Heart left ventricle (tissue), 13 donors: ENCODE results near the gene ADIRF.

Experiments used
- CTCF ChIP-seq, 12 donors: fragments of 200-600 bp; sonication (generic) in 4 of 12; IDR thresholded peaks; one replicate each; pipeline versions ENCODE4 v1.5.0 to v1.8.0; 2018 to 2022; ENCODE audit warnings: antibody characterized with exemption in 12 of 12, mild to moderate bottlenecking in 5 of 12
- POLR2A ChIP-seq, 2 donors: fragments of 450-650 bp; IDR thresholded peaks; one replicate each; pipeline ENCODE4 v1.6.1; 2017; ENCODE audit warnings: antibody characterized with exemption in 2 of 2, mild to moderate bottlenecking in 2 of 2, moderate library complexity in 2 of 2
- donor health status: ischemic (EF 13 %, LVEDD 7.1; RV severe dilation, severe dysfunction).
- donor health status: DM: no; HTN: yes; CAD: no.
- donor health status: DM: no; HTN: no; CAD: no.
- donor health status: ischemic (EF 25% LVEDD 6.9; RV normal size, moderate dysfunction).
- donor health status: ischemic (EF 25% LVEDD 5.7; RV mildly dilated, moderate dysfunction).
- donor health status: ischemic (EF 35%, LVEDD 5.7; RV mildly dilated, moderate dysfunction).
- donor health status: nonischemic (EF 11% LVEDD 7.7; RV severe dilation, severe dysfunction).
- donor health status: DM: yes; HTN: yes; CAD: no.
- donor health status: PGD.
- donor health status: ischemic (EF 29% LVEDD 5.4; RV normal size, mild dysfunction).
- donor health status: nonischemic (EF 23%, LVEDD 6.1; RV moderate dilation, normal function).

GRCh38 chr10:86964847-86965190, 3.5 kb upstream of the ADIRF start:
- TF ChIP-seq CTCF (IDR thresholded peaks at IDR 0.05), result no peak
- TF ChIP-seq POLR2A (IDR thresholded peaks at IDR 0.05), result no peak
